ENCODE data around the gene SLC28A2.
"Not testable (repeated sequence)": the region's sequence is repeated elsewhere in the genome, so short reads cannot be mapped to it uniquely, and the experiment has no call there.

Gene SLC28A2, protein sequence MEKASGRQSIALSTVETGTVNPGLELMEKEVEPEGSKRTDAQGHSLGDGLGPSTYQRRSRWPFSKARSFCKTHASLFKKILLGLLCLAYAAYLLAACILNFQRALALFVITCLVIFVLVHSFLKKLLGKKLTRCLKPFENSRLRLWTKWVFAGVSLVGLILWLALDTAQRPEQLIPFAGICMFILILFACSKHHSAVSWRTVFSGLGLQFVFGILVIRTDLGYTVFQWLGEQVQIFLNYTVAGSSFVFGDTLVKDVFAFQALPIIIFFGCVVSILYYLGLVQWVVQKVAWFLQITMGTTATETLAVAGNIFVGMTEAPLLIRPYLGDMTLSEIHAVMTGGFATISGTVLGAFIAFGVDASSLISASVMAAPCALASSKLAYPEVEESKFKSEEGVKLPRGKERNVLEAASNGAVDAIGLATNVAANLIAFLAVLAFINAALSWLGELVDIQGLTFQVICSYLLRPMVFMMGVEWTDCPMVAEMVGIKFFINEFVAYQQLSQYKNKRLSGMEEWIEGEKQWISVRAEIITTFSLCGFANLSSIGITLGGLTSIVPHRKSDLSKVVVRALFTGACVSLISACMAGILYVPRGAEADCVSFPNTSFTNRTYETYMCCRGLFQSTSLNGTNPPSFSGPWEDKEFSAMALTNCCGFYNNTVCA

DNA sequence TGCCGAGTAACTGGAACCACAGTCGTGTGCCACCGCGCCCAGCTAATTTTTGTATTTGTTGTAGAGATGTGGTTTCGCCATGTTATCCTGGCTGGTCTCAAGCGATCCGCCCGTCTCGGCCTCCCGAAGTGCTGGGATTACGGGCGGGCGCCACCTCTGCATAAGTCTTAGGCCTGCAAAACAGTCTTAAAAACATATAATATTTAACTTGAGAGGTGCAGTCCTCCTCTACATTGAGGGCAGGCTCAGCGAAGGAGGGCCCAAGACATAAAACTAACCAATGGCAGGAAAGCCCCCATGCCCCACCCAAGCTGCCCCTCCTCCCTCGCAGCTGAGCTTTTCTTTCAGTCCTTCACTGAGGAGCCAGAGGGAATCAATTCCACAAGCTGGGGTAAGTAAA is at the start of gene SLC28A2:
Gene SLC28A2 (plus strand): TSS at position 347 of the 400 bp plus-strand sequence. CDS start 982 bp downstream, outside the sequence.
- DNase-seq = no peak

DNA sequence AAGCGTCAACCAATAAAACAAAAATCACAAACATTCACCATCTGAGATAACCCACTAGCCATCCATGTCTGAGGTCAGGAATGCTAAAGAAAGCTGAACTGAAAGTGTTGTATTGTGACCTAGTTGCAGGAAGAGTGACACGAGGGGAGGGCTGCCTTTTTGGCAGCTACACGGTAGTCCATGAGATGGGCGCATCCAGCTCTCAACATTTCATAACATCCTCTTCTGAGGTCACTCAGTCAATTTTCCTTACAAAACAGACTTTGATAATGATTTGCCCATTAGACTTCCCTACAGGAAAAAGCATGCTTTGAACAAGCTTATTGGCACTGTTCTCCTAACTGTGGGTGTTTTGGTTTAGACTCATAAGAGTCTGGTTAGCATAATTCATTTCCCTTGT is 48.9 kb upstream of the SLC28A2 start:
- peak; percentile 64 for DNase-seq

DNA sequence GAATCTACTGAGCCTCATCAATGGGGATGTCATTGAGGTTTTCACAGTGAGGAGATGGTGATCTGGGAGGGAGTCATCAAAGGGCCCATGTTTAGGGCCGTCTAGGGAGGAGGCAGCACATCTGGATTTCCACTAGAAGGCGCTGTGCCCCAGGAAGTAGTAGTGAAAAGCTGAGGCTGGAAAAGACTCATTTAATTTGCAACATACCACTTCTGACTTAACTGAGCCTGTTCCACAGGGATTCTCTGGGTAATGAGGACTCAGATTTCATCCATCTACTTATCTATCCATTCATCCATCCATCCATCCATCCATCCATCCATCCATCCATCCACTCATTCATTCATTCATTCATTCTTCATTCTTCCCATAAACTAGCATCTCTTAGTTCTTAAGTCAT is 46.8 kb upstream of the SLC28A2 start:
- DNase-seq = peak; percentile 76

DNA sequence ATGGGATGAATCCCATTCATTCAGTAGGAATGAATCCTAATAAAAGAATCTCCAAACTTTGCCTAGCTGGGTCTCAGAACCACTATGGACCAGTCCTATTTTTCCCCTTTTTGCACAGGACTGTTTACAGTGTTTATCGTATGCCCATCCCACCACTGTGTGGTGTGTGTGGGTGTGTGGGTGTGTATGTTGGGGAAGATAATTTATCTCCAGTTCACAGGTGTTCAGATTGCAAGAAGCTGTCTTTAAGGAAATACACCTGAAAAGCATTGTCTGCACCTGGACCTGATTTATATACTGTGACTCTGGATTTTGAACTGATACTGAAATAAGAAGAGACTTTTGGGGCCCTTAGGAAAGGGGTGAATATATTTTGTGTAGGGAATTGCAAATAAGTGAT is 39.5 kb upstream of the SLC28A2 start:
- no peak for DNase-seq

DNA sequence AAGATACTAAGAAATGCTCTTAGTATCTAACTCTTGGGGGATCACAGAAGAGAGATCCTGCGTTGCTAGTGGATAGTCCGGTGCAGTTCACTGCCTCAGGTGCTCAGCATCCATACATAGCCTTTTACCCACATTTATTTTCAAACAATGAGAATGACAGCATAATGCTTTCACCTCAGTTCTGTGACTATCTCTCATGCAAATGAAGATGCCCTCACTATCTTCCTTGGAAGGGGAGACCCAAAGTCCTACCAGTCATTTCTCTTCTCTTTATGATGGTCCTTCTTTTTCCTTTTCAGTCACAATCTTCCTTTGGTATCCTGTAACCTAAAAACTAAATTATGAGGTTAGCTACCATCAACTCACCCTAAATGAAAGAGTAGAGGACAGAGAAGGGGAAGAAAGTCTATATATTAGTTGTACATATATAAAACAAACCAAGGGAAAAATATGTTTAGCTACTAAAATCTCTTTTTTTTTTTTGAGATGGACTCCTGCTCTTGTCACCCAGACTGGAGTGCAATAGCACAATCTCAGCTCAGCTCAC is 30.9 kb upstream of the SLC28A2 start:
- DNase-seq = no peak

- DNase-seq = no peak
Observed at GRCh38 chr15:45221967-45222366, 30.1 kb upstream of the SLC28A2 start.

DNA sequence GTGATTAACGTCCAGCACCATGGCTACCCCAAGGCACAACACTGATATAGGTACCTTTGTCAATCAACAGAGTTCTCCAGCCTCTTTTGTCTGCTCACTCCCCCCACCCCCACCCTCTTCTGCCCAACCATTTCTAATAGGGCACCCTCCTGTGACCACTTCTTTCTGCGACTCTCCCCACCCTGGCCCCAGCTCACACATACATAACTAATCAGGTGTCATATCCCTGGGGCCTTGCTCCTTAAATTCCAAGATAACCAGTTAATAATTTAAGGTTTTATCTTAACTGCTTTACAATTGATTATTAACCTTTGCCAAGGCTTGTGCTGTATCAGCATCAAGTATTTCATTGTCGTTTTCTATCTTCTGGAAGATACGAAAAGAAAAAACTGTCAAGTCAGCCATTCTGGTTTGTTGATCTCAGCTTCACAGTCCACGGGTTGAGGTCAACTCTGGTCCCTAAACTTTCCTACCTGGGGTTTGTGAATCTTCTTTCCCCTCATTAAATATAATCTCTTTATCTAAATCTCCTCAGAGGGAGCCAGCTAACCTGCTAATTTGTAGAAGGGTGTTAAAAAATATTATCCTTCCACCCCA is 27.3 kb upstream of the SLC28A2 start:
- no peak for DNase-seq

DNA sequence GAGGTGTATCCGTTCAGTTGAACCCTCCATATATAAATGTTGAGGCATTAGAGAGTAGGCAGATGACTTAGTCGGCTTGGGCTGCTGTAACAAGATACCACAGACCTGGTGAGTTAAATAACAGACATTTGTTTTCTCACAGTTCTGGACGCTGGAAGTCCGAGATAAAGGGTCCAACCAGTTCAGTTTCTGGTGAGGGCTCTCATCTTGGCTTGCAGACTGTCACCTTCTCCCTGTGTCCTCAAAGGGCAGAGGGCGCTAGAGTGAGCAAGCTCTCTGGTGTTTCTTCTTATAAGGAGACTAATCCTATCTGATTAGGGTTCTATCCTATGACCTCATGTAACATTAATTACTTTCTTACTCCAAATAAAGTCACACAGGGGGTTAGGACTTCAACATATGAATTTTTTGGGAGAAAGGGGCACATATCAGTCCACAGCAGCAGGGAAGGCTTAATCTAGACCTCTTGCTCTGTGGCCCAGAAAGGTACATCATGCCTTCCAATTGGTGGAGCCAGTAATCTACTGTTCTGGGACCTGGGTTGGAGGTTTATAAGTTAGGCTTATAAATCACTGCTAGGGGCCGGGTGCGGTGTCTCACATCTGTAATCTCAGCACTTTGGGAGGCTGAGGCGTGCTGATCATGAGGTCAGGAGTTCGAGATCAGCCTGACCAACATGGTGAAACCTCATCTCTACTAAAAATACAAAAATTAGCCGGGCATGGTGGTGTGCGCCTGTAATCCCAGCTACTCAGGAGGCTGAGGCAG is 26.3 kb upstream of the SLC28A2 start:
- no peak for DNase-seq

GRCh38 chr15:45228931-45229330 is 23.1 kb upstream of the SLC28A2 start:
- DNase-seq = no peak

- no peak for DNase-seq
Observed at GRCh38 chr15:45230245-45230965, 21.6 kb upstream of the SLC28A2 start.

- no peak for DNase-seq
Observed at GRCh38 chr15:45231132-45231531, 20.9 kb upstream of the SLC28A2 start.

DNA sequence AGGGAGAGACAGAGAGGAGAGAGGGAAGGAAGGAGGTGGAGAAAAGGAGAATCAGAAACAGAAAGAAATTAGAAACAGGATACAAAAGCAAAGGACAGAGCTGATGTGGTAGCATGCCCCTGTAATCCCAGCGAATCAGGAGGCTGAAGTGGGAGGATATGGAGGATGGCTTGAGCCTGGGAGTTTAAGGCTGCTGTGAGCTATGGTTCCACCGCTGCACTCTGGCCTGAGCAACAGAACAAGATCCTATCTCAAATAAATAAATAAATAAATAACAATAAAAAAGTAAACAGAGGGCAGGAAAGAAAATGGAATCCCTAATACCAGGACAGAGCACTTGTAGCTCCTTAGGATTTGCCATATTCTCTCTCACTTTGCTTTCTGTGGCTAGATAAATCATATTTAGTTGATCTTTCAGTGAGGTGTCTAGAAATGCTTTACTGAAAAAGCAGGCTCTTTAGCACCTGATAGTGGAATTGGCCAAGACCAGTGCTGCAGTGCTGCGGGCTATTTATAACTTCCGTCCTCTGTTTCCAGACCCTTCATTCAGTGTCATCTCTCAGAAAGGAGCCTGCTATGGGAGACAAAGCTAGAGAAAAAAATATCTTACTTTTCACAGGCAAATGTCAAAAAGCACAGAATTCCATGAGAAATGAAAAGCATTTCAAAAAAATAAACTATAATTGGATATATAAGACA is 20.0 kb upstream of the SLC28A2 start:
- no peak for DNase-seq

- no peak for DNase-seq
Observed at GRCh38 chr15:45234562-45235235, 17.3 kb upstream of the SLC28A2 start.

GRCh38 chr15:45236806-45237205 is 15.2 kb upstream of the SLC28A2 start:
- DNase-seq = not testable (repeated sequence)

DNA sequence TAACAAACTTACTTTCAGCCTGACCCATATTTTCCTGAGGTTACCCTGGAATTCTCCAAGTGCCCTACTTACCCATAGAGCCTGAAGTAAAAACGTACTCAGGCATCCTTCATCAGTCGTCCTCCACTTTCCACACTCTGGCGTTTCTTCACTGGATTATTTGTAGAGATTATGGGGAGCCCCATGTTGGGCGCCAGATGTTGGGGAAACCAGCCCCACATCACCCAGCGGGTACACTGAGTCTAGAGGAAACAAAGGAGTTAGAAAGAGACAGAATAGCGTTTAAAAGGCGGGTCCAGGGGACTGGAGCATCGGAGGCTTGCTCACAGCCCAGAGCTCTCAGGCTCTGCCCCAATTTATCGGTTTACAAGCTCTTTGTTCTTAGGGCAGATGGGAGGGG is 9.7 kb upstream of the SLC28A2 start:
- no peak for DNase-seq

DNA sequence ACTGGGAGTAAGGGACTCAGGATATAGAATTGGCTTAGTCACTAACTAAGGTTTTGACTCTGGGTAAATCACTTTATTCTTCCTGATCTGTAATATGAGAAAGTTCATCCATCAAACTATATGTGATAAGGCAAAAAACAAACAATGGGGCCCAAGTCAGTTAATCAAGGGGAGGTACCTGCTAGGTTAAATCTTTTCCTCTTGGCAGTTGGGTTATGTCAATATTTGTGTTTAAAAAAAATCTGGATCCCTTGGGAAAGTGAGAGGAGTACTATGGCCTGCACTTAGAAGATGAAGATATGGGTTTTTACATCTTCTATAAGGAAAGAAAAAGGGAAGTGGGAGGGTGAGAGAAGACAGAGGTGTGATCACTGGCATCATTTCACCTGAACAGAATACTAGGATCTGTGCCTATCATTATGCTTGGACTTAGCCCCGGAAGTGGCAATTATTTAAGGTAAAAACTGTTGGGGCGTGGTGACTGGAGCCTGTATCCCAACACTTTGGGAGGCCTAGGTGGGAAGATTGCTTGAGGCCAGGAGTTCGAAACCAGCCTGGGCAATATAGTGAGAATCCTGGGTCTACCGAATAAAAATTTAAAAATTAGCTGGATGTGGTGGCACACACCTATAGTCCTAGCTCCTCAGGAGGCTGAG is 2.8 kb upstream of the SLC28A2 start:
- DNase-seq = no peak

GRCh38 chr15:45253330-45253729 is 1.3 kb downstream of the SLC28A2 start:
- DNase-seq = no peak

DNA sequence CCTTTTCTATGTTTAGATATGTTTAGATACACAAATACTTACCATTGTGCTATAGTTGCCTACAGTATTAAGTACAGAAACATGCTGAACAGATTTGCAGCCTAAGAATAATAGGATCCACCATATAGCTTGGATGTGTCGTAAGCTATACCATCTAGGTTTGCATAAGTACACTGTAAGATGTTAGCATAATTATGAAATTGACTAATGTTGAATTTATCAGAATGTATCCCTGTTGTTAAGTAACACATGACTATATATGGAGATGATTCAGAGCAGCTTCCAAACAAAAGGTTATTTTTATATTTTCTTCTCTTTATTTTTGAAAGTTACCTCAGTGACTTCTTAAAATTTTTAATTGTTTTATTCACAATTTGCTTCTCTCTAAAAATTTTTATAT is 2.4 kb downstream of the SLC28A2 start:
- no peak for DNase-seq

- DNase-seq = not testable (repeated sequence)
Observed at GRCh38 chr15:45254824-45255223, 2.8 kb downstream of the SLC28A2 start.

GRCh38 chr15:45259796-45260195 is 7.8 kb downstream of the SLC28A2 start:
- DNase-seq = no peak

All from inflammatory macrophage treated with lipopolysaccharide for 4 hours (primary cell).